ENCODE data around the gene SNAPC2.

GRCh38 chr19:7961920-7962626 lies 41.9 kb downstream of the SNAPC2 start:
- TF ChIP-seq CTCF (IDR thresholded peaks at IDR 0.05; ENCODE audit: low read length) (no peak), EZH2phosphoT487 (IDR thresholded peaks at IDR 0.05; ENCODE audit: low read length) (no peak)
